ENCODE data around the gene TTC27.

The TTC27 gene

GRCh38 chr2:32715391-32715841, 87.6 kb downstream of the TTC27 start:
- no peak for DNase-seq
- no peak overlapping the region for H3K4me3 ChIP-seq (ENCODE audit: low read depth, low read length)
- H3K27ac ChIP-seq = no peak overlapping the region

GRCh38 chr2:32715981-32716380, 88.1 kb downstream of the TTC27 start:
- H3K4me3 ChIP-seq (ENCODE audit: low read depth, low read length) = no peak overlapping the region
- in situ Hi-C loops (cut with HindIII; ENCODE audit: low pct_ligation_motif_present, low sequenced_read_pairs) = no loop called here
- no peak overlapping the region for H3K27ac ChIP-seq

More at GRCh38 chr2:32715391-32715841, 87.6 kb downstream of the TTC27 start:
- Histone ChIP-seq H3K36me3 (replicated peaks) (no peaks in the 10 kb centered on the region), H3K27me3 (replicated peaks) (no peaks in the 10 kb centered on the region)
- no peak for TF ChIP-seq CTCF (IDR thresholded peaks at IDR 0.05; ENCODE audit: low read depth, low read length, missing control alignments)
- in situ Hi-C loops (cut with HindIII; ENCODE audit: low pct_ligation_motif_present, low sequenced_read_pairs) = no loop called here

GRCh38 chr2:32716598-32716997, 88.7 kb downstream of the TTC27 start:
- no peak overlapping the region for H3K4me3 ChIP-seq (ENCODE audit: low read depth, low read length)
- no peak overlapping the region for H3K27ac ChIP-seq
- no peaks in the 10 kb centered on the region for H3K36me3 ChIP-seq (replicated peaks)
- no peak for TF ChIP-seq CTCF (IDR thresholded peaks at IDR 0.05; ENCODE audit: low read depth, low read length, missing control alignments)
- no peaks in the 10 kb centered on the region for H3K27me3 ChIP-seq (replicated peaks)
- in situ Hi-C loops (cut with HindIII; ENCODE audit: low pct_ligation_motif_present, low sequenced_read_pairs) = no loop called here
- no peak for DNase-seq

More at GRCh38 chr2:32715981-32716380, 88.1 kb downstream of the TTC27 start:
- Histone ChIP-seq H3K27me3 (replicated peaks) (no peaks in the 10 kb centered on the region), H3K36me3 (replicated peaks) (no peaks in the 10 kb centered on the region)
- no peak for TF ChIP-seq CTCF (IDR thresholded peaks at IDR 0.05; ENCODE audit: low read depth, low read length, missing control alignments)
- no peak for DNase-seq

- Histone ChIP-seq H3K36me3 (replicated peaks) (no peaks in the 10 kb centered on the region), H3K4me3 (ENCODE audit: low read depth, low read length) (no peak overlapping the region), H3K27ac (no peak overlapping the region), H3K27me3 (replicated peaks) (no peaks in the 10 kb centered on the region)
- in situ Hi-C loops (cut with HindIII; ENCODE audit: low pct_ligation_motif_present, low sequenced_read_pairs) = no loop called here
- no peak for DNase-seq
- no peak for TF ChIP-seq CTCF (IDR thresholded peaks at IDR 0.05; ENCODE audit: low read depth, low read length, missing control alignments)
These were observed 90.9 kb downstream of the TTC27 start for GRCh38 chr2:32718752-32719151.

GRCh38 chr2:32719430-32719829, 91.6 kb downstream of the TTC27 start:
- Histone ChIP-seq H3K27me3 (replicated peaks) (no peaks in the 10 kb centered on the region), H3K4me3 (ENCODE audit: low read depth, low read length) (no peak overlapping the region), H3K36me3 (replicated peaks) (no peaks in the 10 kb centered on the region), H3K27ac (no peak overlapping the region)
- in situ Hi-C loops (cut with HindIII; ENCODE audit: low pct_ligation_motif_present, low sequenced_read_pairs) = no loop called here
- DNase-seq = no peak
- no peak for TF ChIP-seq CTCF (IDR thresholded peaks at IDR 0.05; ENCODE audit: low read depth, low read length, missing control alignments)

Data from brain microvascular endothelial cell (primary cell).